CD8-positive, alpha-beta memory T cell (primary cell): ENCODE measurements around the gene WWP2. TPM values are rescaled to one million over a fixed set of nuclear protein-coding genes. Genes with fewer than 3 reads are reported as not detected.

Source experiments
- CTCF ChIA-PET: fragments of 350-600 bp; sonication (Branson Sonifier 250); formaldehyde crosslinking; loops from one replicate; lab custom pipeline; 2021; ENCODE audit warnings: antibody characterized with exemption; lab: Charles Lee
- POLR2A ChIA-PET: fragments of 350-600 bp; sonication (Branson Sonifier 250); formaldehyde crosslinking; loops from one replicate; lab custom pipeline; 2021; ENCODE audit warnings: antibody characterized with exemption; lab: Charles Lee
- DNase-seq, 5 donors: peaks; one replicate each; pipeline versions ENCODE4 v3.0.0 to v3.0.0-alpha.2; 2020 to 2022; ENCODE audit warnings: mixed read lengths in 1 of 5
- H3K27ac ChIP-seq: one replicate; pipeline ENCODE4 v1.7.0; 2013; ENCODE audit warnings: low read depth, mild to moderate bottlenecking, low read length, moderate library complexity
- H3K27me3 ChIP-seq: 2 replicates; pipeline ENCODE4 v1.7.0; 2013; ENCODE audit warnings: low read length, mild to moderate bottlenecking; ENCODE audit not compliant: insufficient read depth, poor library complexity, severe bottlenecking
- H3K36me3 ChIP-seq: 2 replicates; pipeline ENCODE4 v1.7.0; 2013; ENCODE audit warnings: mild to moderate bottlenecking, low read length, moderate library complexity; ENCODE audit not compliant: insufficient read depth
- H3K4me1 ChIP-seq: 2 replicates; pipeline ENCODE4 v1.7.0; 2013; ENCODE audit warnings: mild to moderate bottlenecking, low read length, moderate library complexity; ENCODE audit not compliant: insufficient read depth
- H3K4me3 ChIP-seq: 2 replicates; pipeline ENCODE4 v1.7.0; 2013; ENCODE audit warnings: mild to moderate bottlenecking, low read length
- H3K9me3 ChIP-seq: 2 replicates; pipeline ENCODE4 v1.7.0; 2013; ENCODE audit warnings: mild to moderate bottlenecking, low read length
- H3K27ac Mint-ChIP-seq, 8 donors: one replicate each; pipeline ENCODE4 v1.8.0; 2020 to 2021; ENCODE audit warnings: mixed read lengths in 8 of 8, mild to moderate bottlenecking in 6 of 8, inconsistent platforms in 3 of 8, moderate library complexity in 3 of 8
- H3K27me3 Mint-ChIP-seq, 2 donors: one replicate each; pipeline ENCODE4 v1.8.0; 2020 to 2021; ENCODE audit warnings: mixed read lengths in 2 of 2, mild to moderate bottlenecking in 1 of 2, moderate library complexity in 1 of 2
- H3K36me3 Mint-ChIP-seq, 3 donors: one replicate each; pipeline ENCODE4 v1.8.0; 2020 to 2021; ENCODE audit warnings: mixed read lengths in 3 of 3, inconsistent platforms in 1 of 3, mild to moderate bottlenecking in 1 of 3
- H3K4me1 Mint-ChIP-seq, 3 donors: one replicate each; pipeline ENCODE4 v1.8.0; 2020 to 2021; ENCODE audit warnings: mixed read lengths in 3 of 3, inconsistent platforms in 1 of 3, mild to moderate bottlenecking in 1 of 3
- H3K4me3 Mint-ChIP-seq, 7 donors: one replicate each; pipeline ENCODE4 v1.8.0; 2020 to 2021; ENCODE audit warnings: mixed read lengths in 7 of 7, mild to moderate bottlenecking in 6 of 7, moderate library complexity in 4 of 7, inconsistent platforms in 2 of 7
- H3K9me3 Mint-ChIP-seq, 5 donors: one replicate each; pipeline ENCODE4 v1.8.0; 2020 to 2022; ENCODE audit warnings: mixed read lengths in 5 of 5, mild to moderate bottlenecking in 3 of 5, moderate library complexity in 2 of 5, inconsistent platforms in 1 of 5
- polyA plus RNA-seq: library from polyadenylated mRNA; unstranded; fragments of 300-500 nt; fragmentation: Illumina TruSeq; gene quantifications from one replicate; pipeline ENCODE4 v1.2.3, GENCODE V29; 2021
- total RNA-seq, 2 experiments: library from RNA; stranded (reverse); gene quantifications; one replicate each; pipeline ENCODE4 v1.2.3, GENCODE V29; 2021

WWP2 gene
- total and polyA plus RNA-seq, 3 experiments from 2014 or later, result 41.0 to 50.6 (median 46.3) TPM

- no peak for DNase-seq
- peaks cover 22% of the 10 kb centered on the region for H3K36me3 ChIP-seq
- ChIA-PET POLR2A (no interaction called here), CTCF (interaction anchor here (0.9 to 2.3 kb wide), 2 partner anchors 17 to 20 kb away, joined by 3 to 8 read pairs; no protein-coding TSS in a partner anchor)
- H3K27ac ChIP-seq, result no peak overlapping the region
- no peaks in the 10 kb centered on the region for H3K4me1 Mint-ChIP-seq
- H3K27ac Mint-ChIP-seq, result peak overlapping the region in 2 of 8 donors; percentile 51 to 77
- H3K27me3 Mint-ChIP-seq, result no peaks in the 10 kb centered on the region
- H3K27me3 ChIP-seq, result no peaks in the 10 kb centered on the region
- no peaks in the 10 kb centered on the region for H3K4me1 ChIP-seq
- H3K9me3 Mint-ChIP-seq, result no peaks in the 10 kb centered on the region
- no peaks in the 10 kb centered on the region for H3K9me3 ChIP-seq
- no peak overlapping the region for H3K4me3 Mint-ChIP-seq
- H3K36me3 Mint-ChIP-seq, result peaks cover 4 to 61% (median 13%) of the 10 kb centered on the region in 3 donors
- H3K4me3 ChIP-seq, result no peak overlapping the region
Measured at GRCh38 chr16:69910964-69911363, 148.8 kb downstream of the WWP2 start.

GRCh38 chr16:69916462-69916861 lies 154.3 kb downstream of the WWP2 start:
- Histone ChIP-seq H3K27ac (no peak overlapping the region), H3K4me3 (no peak overlapping the region), H3K9me3 (no peaks in the 10 kb centered on the region), H3K4me1 (no peaks in the 10 kb centered on the region), H3K36me3 (peaks cover 11% of the 10 kb centered on the region), H3K27me3 (no peaks in the 10 kb centered on the region)
- no peaks in the 10 kb centered on the region for H3K9me3 Mint-ChIP-seq
- H3K27ac Mint-ChIP-seq, result peak overlapping the region in 2 of 8 donors; percentile 34 to 62
- ChIA-PET CTCF (interaction anchor here (1.0 to 1.3 kb wide), 2 partner anchors 13 to 14 kb away, joined by 3 read pairs; no protein-coding TSS in a partner anchor), POLR2A (no interaction called here)
- no peak overlapping the region for H3K4me3 Mint-ChIP-seq
- H3K27me3 Mint-ChIP-seq, result no peaks in the 10 kb centered on the region
- no peak for DNase-seq
- H3K4me1 Mint-ChIP-seq, result no peaks in the 10 kb centered on the region
- peaks cover 8 to 58% (median 16%) of the 10 kb centered on the region in 3 donors for H3K36me3 Mint-ChIP-seq

- H3K4me1 ChIP-seq, result no peaks in the 10 kb centered on the region
- peaks cover 10% of the 10 kb centered on the region for H3K36me3 ChIP-seq
- Mint-ChIP-seq H3K4me3 (no peak overlapping the region), H3K36me3 (peaks cover 8 to 61% (median 19%) of the 10 kb centered on the region in 3 donors), H3K9me3 (no peaks in the 10 kb centered on the region), H3K27me3 (no peaks in the 10 kb centered on the region), H3K4me1 (peaks cover 0 to 2% (median 0%) of the 10 kb centered on the region in 3 donors), H3K27ac (peak overlapping the region in 2 of 8 donors; percentile 27 to 55)
- H3K4me3 ChIP-seq, result no peak overlapping the region
- CTCF ChIA-PET, result interaction anchor here (0.9 to 1.3 kb wide), 2 partner anchors 11 to 13 kb away, joined by 3 read pairs; no protein-coding TSS in a partner anchor
- no peaks in the 10 kb centered on the region for H3K27me3 ChIP-seq
- POLR2A ChIA-PET, result no interaction called here
- no peak for DNase-seq
- no peaks in the 10 kb centered on the region for H3K9me3 ChIP-seq
- H3K27ac ChIP-seq, result no peak overlapping the region
Measured at GRCh38 chr16:69917311-69917710, 155.2 kb downstream of the WWP2 start.

- H3K4me3 Mint-ChIP-seq, result no peak overlapping the region
- no peaks in the 10 kb centered on the region for H3K27me3 Mint-ChIP-seq
- Histone ChIP-seq H3K9me3 (no peaks in the 10 kb centered on the region), H3K36me3 (peaks cover 10% of the 10 kb centered on the region), H3K4me1 (no peaks in the 10 kb centered on the region), H3K27ac (no peak overlapping the region), H3K4me3 (no peak overlapping the region), H3K27me3 (no peaks in the 10 kb centered on the region)
- ChIA-PET POLR2A (no interaction called here), CTCF (interaction anchor here (0.9 to 1.4 kb wide), 3 partner anchors 10 to 13 kb away, joined by 3 read pairs; no protein-coding TSS in a partner anchor)
- H3K36me3 Mint-ChIP-seq, result peaks cover 8 to 60% (median 18%) of the 10 kb centered on the region in 3 donors
- H3K4me1 Mint-ChIP-seq, result peaks cover 0 to 4% (median 0%) of the 10 kb centered on the region in 3 donors
- H3K9me3 Mint-ChIP-seq, result no peaks in the 10 kb centered on the region
- peak overlapping the region in 1 of 8 donors; percentile 20 for H3K27ac Mint-ChIP-seq
- DNase-seq, result no peak
Measured at GRCh38 chr16:69917739-69918138, 155.6 kb downstream of the WWP2 start.

GRCh38 chr16:69918241-69918640 lies 156.1 kb downstream of the WWP2 start:
- Histone ChIP-seq H3K9me3 (no peaks in the 10 kb centered on the region), H3K36me3 (peaks cover 10% of the 10 kb centered on the region), H3K4me3 (no peak overlapping the region), H3K27me3 (no peaks in the 10 kb centered on the region), H3K27ac (no peak overlapping the region), H3K4me1 (no peaks in the 10 kb centered on the region)
- H3K4me3 Mint-ChIP-seq, result no peak overlapping the region
- ChIA-PET CTCF (interaction anchor here (1.4 kb wide), 1 partner anchor 12 kb away, joined by 3 read pairs; no protein-coding TSS in a partner anchor), POLR2A (no interaction called here)
- no peaks in the 10 kb centered on the region for H3K27me3 Mint-ChIP-seq
- DNase-seq, result no peak
- no peaks in the 10 kb centered on the region for H3K9me3 Mint-ChIP-seq
- H3K36me3 Mint-ChIP-seq, result peaks cover 8 to 60% (median 18%) of the 10 kb centered on the region in 3 donors
- peaks cover 0 to 4% (median 0%) of the 10 kb centered on the region in 3 donors for H3K4me1 Mint-ChIP-seq
- H3K27ac Mint-ChIP-seq, result peak overlapping the region in 2 of 8 donors; percentile 52 to 73

GRCh38 chr16:69921127-69921526 lies 159.0 kb downstream of the WWP2 start:
- peak overlapping the region in 2 of 8 donors; percentile 57 to 66 for H3K27ac Mint-ChIP-seq

GRCh38 chr16:69922200-69922599 lies 160.1 kb downstream of the WWP2 start:
- Mint-ChIP-seq H3K27me3 (no peaks in the 10 kb centered on the region), H3K9me3 (no peaks in the 10 kb centered on the region), H3K27ac (no peak overlapping the region), H3K36me3 (peaks cover 8 to 66% (median 24%) of the 10 kb centered on the region in 3 donors), H3K4me3 (no peak overlapping the region), H3K4me1 (peaks cover 0 to 4% (median 0%) of the 10 kb centered on the region in 3 donors)
- Histone ChIP-seq H3K27ac (no peak overlapping the region), H3K4me3 (no peak overlapping the region), H3K27me3 (no peaks in the 10 kb centered on the region), H3K9me3 (no peaks in the 10 kb centered on the region), H3K36me3 (peaks cover 10% of the 10 kb centered on the region), H3K4me1 (no peaks in the 10 kb centered on the region)
- POLR2A ChIA-PET, result no interaction called here
- no peak for DNase-seq
- CTCF ChIA-PET, result interaction anchor here (1.0 kb wide), 1 partner anchor 8 kb away, joined by 4 read pairs; no protein-coding TSS in a partner anchor

More at GRCh38 chr16:69921127-69921526, 159.0 kb downstream of the WWP2 start:
- H3K36me3 Mint-ChIP-seq, result peaks cover 8 to 63% (median 19%) of the 10 kb centered on the region in 3 donors
- peaks cover 10% of the 10 kb centered on the region for H3K36me3 ChIP-seq
- H3K4me3 ChIP-seq, result no peak overlapping the region
- CTCF ChIA-PET, result no interaction called here
- H3K27me3 ChIP-seq, result no peaks in the 10 kb centered on the region
- H3K4me3 Mint-ChIP-seq, result no peak overlapping the region
- no peak for DNase-seq
- H3K4me1 Mint-ChIP-seq, result peaks cover 0 to 4% (median 0%) of the 10 kb centered on the region in 3 donors
- H3K4me1 ChIP-seq, result no peaks in the 10 kb centered on the region
- POLR2A ChIA-PET, result no interaction called here
- H3K9me3 Mint-ChIP-seq, result no peaks in the 10 kb centered on the region
- H3K27ac ChIP-seq, result no peak overlapping the region
- H3K27me3 Mint-ChIP-seq, result no peaks in the 10 kb centered on the region
- no peaks in the 10 kb centered on the region for H3K9me3 ChIP-seq

GRCh38 chr16:69924041-69924775 lies 162.1 kb downstream of the WWP2 start:
- H3K4me1 ChIP-seq, result no peaks in the 10 kb centered on the region
- no peaks in the 10 kb centered on the region for H3K27me3 ChIP-seq
- Mint-ChIP-seq H3K27ac (peak overlapping the region in 1 of 8 donors; percentile 29), H3K36me3 (peaks cover 8 to 65% (median 20%) of the 10 kb centered on the region in 3 donors), H3K4me3 (no peak overlapping the region), H3K4me1 (peaks cover 0 to 4% (median 0%) of the 10 kb centered on the region in 3 donors), H3K27me3 (no peaks in the 10 kb centered on the region), H3K9me3 (no peaks in the 10 kb centered on the region)
- H3K4me3 ChIP-seq, result no peak overlapping the region
- no peak overlapping the region for H3K27ac ChIP-seq
- H3K9me3 ChIP-seq, result no peaks in the 10 kb centered on the region
- peaks cover 4% of the 10 kb centered on the region for H3K36me3 ChIP-seq
- DNase-seq, result no peak
- POLR2A ChIA-PET, result no interaction called here
- CTCF ChIA-PET, result no interaction called here
